Mammary epithelial cell (primary cell): ENCODE measurements around the gene SPEG.

ENCODE experiments used
- EZH2 ChIP-seq: IDR thresholded peaks from 2 replicates; pipeline ENCODE4 v1.6.1; 2012; ENCODE audit warnings: low read length, inconsistent platforms, borderline replicate concordance
- TF ChIP-seq, protein P1 (sequence below), 2 donors: IDR thresholded peaks in 1 of 2; conservative IDR thresholded peaks in 1 of 2; 2 replicates each; pipeline ENCODE4 v1.5.1; 2011 to 2012; ENCODE audit warnings: inconsistent platforms in 2 of 2, low read length in 2 of 2, mild to moderate bottlenecking in 2 of 2, control low read depth in 1 of 2, low read depth in 1 of 2; ENCODE audit not compliant: insufficient read depth in 1 of 2; ENCODE audit errors: extremely low read depth in 1 of 2

DNA sequence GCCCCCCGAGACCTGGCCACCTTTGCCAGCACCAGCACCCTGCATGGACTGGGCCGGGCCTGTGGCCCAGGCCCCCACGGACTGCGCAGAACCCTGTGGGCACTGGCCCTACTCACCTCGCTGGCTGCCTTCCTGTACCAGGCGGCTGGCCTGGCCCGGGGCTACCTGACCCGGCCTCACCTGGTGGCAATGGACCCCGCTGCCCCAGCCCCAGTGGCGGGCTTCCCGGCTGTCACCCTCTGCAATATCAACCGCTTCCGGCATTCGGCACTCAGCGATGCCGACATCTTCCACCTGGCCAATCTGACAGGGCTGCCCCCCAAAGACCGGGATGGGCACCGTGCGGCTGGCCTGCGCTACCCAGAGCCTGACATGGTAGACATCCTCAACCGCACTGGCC, 80.2 kb downstream of the SPEG start:
- TF ChIP-seq, protein P1, sequence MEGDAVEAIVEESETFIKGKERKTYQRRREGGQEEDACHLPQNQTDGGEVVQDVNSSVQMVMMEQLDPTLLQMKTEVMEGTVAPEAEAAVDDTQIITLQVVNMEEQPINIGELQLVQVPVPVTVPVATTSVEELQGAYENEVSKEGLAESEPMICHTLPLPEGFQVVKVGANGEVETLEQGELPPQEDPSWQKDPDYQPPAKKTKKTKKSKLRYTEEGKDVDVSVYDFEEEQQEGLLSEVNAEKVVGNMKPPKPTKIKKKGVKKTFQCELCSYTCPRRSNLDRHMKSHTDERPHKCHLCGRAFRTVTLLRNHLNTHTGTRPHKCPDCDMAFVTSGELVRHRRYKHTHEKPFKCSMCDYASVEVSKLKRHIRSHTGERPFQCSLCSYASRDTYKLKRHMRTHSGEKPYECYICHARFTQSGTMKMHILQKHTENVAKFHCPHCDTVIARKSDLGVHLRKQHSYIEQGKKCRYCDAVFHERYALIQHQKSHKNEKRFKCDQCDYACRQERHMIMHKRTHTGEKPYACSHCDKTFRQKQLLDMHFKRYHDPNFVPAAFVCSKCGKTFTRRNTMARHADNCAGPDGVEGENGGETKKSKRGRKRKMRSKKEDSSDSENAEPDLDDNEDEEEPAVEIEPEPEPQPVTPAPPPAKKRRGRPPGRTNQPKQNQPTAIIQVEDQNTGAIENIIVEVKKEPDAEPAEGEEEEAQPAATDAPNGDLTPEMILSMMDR (conservative IDR thresholded peaks at IDR 0.05 in 1 of 2, IDR thresholded peaks at IDR 0.05 in 1 of 2; ENCODE audit: extremely low read depth in 1 of 2, insufficient read depth in 1 of 2, low read depth in 1 of 2, low read length in 2 of 2): no peak
- no peak for TF ChIP-seq EZH2
